ENCODE data around the gene DVL1.

Gene DVL1

GRCh38 chr1:1309251-1310108, 39.7 kb downstream of the DVL1 start:
- no peak for FAIRE-seq

GRCh38 chr1:1308756-1309250, 40.4 kb downstream of the DVL1 start:
- FAIRE-seq = no peak

DNA sequence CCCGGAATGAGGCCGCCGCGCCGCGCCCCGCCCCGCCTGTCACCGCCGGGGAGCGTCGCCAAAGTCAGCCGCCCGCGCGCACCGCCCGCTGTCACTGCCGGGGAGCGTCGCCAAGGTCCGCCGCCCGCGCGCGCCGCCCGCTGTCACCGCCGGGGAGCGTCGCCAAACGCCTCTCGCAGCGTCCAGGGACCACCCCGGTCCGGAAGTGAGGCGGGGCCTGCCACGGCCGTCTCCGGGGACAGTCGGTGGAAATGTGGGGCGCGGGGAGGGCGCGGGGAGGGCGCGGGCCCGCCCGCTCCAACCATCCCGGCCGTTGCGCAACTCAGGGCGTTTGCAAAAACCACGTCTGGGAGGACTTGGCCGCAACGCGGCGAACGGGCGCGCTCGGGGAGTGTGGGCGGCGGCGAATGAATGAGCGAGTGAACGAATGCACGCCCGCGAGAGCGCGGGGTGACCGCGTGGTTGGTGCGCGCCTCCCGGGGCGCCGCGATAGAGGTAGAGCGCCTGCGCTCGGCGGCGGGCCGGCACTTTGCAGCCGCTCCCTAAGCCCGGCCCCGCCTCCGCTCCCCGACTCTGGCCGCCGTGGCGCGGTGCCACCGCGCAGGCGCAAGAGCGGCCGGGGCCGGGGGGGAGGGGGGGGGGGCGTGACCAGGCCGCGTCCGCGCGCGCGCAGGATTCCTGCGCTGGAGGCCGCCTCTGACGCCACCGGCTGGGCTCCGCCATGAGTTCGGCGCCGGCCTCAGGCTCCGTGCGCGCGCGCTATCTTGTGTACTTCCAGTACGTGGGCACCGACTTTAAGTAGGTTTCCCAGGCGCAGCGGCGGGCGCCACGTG, 41.1 kb downstream of the DVL1 start, which contains the start of the genes ACAP3 and PUSL1:
Gene ACAP3 (minus strand): TSS at position 8 of the 833 bp plus-strand sequence. CDS start 115 bp downstream, outside the sequence.
Gene PUSL1 (plus strand): TSS at position 675 of the 833 bp plus-strand sequence. CDS start 47 bp downstream, at position 722.
- no peak for FAIRE-seq

- FAIRE-seq = no peak
These were observed 41.8 kb downstream of the DVL1 start for GRCh38 chr1:1307261-1307922.

GRCh38 chr1:1306661-1307260, 42.5 kb downstream of the DVL1 start:
- no peak for FAIRE-seq

DNA sequence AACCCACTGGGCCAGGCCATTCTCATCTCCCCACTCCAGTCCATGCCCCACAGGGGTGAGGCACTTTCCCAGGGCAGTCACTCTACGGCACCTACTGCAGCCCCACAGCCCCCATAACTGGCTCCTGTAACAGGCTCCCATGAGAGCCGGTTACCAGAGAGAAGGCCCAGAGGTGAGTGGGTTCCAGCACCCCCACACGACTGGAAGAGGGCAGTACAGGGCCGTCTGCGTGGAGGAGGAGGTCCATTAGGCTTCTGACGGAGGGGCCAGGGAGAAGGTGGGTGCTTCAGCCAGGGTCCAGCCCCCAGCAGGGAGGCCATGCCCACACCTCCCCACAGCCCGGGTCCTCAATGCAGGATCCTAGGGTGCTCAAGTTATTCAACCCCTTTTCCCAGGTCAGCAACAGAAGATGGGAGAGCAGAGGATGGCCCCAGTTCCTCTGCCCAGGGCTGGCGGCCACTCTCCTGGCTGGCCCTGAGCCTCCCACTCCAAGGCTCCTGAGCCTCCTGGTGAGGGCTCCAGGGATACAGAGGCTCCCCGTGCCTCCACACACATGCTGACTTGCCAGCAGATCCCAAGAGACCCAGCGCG, 43.1 kb downstream of the DVL1 start:
- no peak for FAIRE-seq

- FAIRE-seq = no peak
These were observed 43.7 kb downstream of the DVL1 start for GRCh38 chr1:1305300-1306069.

DNA sequence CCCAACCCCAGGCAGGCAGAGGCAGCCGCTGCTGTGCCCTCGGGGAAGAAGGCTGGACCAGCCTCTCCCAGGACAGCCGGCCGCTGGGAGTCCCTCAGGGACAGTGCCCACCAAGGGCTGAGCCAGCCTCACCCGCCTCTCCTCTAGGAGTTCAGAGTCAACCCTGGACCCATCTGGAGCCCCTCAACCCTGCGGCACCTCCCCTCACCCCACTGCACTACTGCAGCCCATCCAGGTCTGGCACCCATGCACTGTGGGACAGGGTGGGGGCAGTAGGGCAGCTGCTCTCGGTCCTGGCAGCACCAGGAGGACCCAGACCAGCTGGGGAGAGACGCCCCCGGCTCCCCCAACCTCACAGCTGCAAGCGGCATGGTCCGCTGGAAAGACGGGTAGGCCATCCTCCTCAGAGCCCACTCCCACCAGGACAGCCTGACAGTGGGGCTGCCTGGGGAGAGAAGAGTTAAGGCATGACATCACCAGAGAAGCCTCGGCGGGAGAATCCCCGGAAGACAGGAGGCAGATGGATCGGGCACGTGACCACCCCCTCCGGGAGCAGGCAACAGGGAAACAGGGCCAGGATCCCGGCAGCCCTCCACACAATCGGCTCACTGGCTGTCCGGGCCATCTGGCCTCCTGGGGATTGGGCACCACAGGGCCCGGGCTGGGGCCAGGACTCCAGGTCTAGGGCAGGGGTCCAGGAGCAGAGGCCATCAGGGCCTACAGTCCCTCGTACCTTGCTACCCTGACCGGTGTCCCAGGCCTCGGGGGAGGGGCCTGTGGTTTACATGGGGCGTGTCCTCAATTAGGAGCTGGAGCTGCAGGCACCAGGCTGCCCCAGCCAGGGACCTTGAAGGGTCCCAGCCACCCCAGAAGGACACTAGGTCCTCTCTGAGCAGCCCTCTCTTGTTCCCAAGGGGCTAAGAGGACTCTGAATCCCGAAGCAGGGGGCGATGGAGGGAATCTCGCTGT, 44.6 kb downstream of the DVL1 start:
- no peak for FAIRE-seq

DNA sequence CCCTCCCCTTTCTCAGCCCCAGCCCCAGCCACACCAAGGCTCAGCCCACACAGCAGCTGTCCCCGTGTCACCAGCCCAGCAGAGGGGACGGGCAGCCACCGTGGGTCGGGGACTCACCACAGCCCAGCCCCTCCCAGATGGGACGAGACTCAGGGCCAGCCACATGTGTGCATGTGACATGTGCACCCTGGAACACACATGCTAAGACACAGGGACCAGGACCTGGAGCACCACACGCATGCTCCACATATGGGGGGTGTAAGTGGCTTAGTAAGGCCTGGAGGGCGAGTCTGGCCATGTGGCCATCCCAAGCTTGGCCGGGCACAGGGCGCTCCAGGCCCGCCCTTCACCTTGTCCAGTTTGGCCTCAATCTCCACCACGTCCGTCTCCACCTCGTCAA, 45.5 kb downstream of the DVL1 start:
- no peak for FAIRE-seq

GRCh38 chr1:1302951-1303509, 46.2 kb downstream of the DVL1 start:
- FAIRE-seq = no peak

DNA sequence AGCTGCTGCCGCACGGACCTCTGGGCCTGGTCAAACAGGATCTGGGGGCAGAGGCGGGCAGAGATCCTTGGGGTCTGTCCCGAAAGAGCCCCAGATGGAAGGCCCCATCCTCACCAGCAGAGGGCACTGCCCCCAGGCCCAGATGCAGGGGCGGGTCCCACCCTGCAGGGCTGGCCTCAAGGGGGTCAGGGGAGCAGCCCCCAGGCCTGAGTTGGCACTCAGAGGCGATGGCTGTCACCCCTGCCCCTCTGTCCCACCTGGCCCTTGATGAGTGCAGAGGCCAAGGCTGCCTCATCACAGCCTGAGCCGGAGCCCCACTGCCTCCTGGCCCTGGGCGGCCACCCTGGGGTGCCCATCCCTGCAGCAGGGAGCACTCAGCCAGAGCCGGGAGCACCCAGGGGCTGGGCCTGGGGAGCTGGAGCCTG, 47.2 kb downstream of the DVL1 start:
- FAIRE-seq = no peak

GRCh38 chr1:1300352-1300739, 48.9 kb downstream of the DVL1 start:
- no peak for FAIRE-seq

- FAIRE-seq = no peak
These were observed 49.4 kb downstream of the DVL1 start for GRCh38 chr1:1299686-1300351.

DNA sequence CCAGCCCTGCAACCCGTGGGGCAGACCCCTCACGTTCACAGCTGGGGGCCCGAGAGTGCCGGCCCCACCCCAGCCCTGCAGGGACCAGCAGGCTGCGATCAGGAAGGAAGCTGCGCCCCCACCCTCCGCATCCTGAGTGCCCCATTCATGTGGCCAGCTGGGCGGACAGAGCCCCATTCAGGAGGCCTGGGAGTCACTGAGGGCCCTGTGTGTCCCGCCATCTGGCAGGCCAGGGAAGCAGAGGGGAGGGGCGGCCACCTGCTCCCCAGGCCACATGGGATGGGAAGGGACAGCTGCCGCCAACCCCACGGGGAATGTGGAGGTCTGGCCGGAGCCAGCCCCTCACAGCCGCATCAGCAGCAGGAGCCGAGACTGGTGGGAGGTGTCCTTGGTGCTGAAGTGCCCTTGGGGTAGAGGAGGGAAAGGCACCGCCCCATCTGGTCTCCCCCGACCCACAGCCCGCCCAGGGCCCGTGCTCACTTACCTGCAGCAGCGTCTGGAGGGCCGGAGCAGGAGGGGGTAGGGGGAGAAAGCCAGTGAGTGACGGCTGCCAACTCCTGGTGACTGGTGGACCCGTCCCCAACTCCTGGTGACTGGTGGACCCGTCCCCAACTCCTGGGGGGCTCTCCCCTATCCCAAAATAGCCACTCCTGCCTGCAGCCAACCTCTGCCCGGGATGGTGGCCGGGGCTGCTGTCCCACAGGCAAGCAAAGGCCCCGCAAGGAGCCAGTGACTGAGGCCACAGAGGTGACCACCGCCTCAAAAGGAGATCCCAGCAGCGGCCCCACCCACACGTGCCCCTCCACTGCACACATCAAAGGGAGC, 50.1 kb downstream of the DVL1 start:
- no peak for FAIRE-seq

GRCh38 chr1:1297802-1298424, 51.3 kb downstream of the DVL1 start:
- FAIRE-seq = no peak

DNA sequence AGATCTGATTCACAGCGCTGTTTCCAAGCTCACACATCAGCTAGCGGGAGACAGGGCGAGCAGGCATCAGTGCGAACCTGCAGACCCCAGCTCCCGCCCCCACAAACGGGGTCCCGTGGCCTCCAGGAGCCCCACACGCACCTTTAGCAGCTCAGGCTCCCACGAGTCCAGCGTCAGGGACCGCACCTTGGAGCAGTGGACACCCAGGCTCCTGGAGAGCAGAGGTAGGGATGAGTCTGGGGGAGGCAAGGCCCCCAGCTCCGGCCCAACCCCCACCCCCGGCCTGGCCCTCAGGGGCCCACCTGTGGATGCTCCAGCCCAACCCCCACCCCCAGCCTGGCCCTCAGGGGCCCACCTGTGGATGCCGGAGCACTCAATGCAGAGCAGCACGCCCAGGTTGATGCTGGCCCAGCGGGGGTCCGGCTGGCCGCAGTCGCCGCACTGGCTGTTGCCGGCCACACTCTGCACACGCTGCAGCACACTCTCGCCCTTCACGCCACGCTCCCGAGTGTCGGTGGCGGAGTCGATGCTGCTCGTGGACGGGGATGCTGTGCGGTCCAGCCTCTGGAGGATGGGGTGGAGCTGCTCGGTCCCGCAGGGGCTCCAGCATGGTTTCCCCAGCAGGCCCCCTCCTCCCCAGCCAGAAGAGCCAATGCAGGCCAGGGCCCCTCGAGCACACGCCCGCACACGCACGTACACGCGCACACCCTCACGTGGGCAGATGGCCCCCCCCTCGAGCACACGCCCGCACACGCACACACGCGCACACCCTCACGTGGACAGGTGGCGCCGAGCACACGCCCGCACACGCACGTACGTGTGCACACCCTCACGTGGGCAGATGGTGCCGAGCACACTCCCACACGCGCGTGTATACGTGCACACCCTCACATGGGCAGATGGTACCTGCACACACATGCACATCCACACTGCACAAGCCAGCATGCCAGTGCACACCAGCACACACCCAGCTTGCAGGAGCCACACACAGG, 52.9 kb downstream of the DVL1 start:
- FAIRE-seq = no peak
